ENCODE data around the gene TMEM253. TPM values are rescaled to one million over a fixed set of nuclear protein-coding genes. Genes with fewer than 3 reads are reported as not detected.

The TMEM253 gene
- total RNA-seq, 4 donors from 2014 or later: 0.94 TPM; not detected in 3

DNA sequence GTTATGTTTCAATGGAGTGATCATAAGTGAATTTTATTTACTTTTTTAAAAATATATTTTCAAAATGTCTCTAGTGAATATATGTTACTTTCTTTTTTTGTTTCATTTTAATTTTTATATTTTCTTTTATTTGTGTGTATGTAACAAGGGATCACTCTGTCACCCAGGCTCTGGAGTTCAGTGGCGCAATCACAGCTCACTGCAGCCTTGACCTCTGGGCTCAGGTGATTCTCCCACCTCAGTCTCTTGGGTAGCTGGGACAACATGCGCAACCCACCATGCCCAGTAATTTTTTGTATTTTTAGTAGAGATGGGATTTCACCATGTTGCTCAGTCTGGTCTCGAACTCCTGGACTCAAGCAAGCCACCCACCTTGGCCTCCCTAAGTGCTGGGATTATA is 18.1 kb downstream of the TMEM253 start:
- TF ChIP-seq POLR2A (IDR thresholded peaks at IDR 0.05): no peak
- TF ChIP-seq, protein P1, sequence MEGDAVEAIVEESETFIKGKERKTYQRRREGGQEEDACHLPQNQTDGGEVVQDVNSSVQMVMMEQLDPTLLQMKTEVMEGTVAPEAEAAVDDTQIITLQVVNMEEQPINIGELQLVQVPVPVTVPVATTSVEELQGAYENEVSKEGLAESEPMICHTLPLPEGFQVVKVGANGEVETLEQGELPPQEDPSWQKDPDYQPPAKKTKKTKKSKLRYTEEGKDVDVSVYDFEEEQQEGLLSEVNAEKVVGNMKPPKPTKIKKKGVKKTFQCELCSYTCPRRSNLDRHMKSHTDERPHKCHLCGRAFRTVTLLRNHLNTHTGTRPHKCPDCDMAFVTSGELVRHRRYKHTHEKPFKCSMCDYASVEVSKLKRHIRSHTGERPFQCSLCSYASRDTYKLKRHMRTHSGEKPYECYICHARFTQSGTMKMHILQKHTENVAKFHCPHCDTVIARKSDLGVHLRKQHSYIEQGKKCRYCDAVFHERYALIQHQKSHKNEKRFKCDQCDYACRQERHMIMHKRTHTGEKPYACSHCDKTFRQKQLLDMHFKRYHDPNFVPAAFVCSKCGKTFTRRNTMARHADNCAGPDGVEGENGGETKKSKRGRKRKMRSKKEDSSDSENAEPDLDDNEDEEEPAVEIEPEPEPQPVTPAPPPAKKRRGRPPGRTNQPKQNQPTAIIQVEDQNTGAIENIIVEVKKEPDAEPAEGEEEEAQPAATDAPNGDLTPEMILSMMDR (IDR thresholded peaks at IDR 0.05): no peak
- no peak for TF ChIP-seq POLR2AphosphoS5 (IDR thresholded peaks at IDR 0.05)
- TF ChIP-seq EP300 (IDR thresholded peaks at IDR 0.05): no peak
- Histone ChIP-seq H3K9me3 (no peaks in the 10 kb centered on the region), H3K4me3 (no peak overlapping the region), H3K27ac (no peak overlapping the region), H3K4me1 (no peaks in the 10 kb centered on the region), H3K36me3 (no peaks in the 10 kb centered on the region), H3K27me3 (no peaks in the 10 kb centered on the region)
- 94 to 97% methylated on average over 3 of the region's 3 CpGs for WGBS, 2 donors (ENCODE audit: low coverage in 1 of 2)
- ATAC-seq: no peak

DNA sequence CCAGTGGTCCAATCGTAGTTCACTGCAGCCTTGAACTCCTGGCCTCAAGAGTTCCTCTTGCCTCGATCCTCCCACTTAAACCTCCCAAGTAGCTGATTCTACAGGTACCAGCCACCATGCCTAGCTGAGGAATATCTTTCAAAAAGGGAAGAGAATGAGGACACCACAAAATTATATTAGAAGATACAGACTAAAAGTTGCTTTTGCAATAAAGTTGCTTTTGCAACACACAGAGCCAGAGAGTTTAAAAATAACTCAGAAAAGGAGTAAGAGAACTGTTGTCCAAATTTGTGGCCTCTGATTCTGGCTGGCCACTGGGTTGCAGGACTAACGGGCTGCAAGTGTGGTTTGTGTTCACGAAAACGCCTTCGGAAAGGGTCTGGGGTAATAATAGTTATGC is 19.8 kb downstream of the TMEM253 start:
- ATAC-seq: no peak
- 69 to 81% methylated on average over 6 of the region's 6 CpGs for WGBS, 2 donors (ENCODE audit: low coverage in 1 of 2)

DNA sequence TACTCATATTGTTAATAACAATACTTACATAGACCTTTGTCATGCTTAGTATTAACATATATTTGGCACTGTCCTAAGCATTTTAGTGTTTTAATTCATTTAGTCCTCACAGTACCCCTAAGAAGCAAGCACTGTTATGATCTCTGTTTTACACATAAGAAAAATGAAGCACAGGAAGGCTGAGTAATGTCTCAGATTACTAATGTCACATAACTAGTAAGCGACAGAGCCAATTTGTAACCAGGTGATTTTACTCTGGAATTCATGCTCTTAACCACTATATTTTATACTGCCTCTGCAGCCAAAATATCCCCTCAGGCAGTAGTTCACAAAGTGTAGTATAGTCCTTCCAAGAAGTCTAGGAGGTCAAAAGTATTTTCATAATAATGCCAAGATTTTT is 20.3 kb downstream of the TMEM253 start:
- no peak for ATAC-seq
- Histone ChIP-seq H3K4me1 (no peaks in the 10 kb centered on the region), H3K27ac (no peak overlapping the region), H3K9me3 (no peaks in the 10 kb centered on the region), H3K36me3 (no peaks in the 10 kb centered on the region), H3K4me3 (no peak overlapping the region), H3K27me3 (no peaks in the 10 kb centered on the region)
- TF ChIP-seq, protein P1 (IDR thresholded peaks at IDR 0.05): no peak
- TF ChIP-seq POLR2AphosphoS5 (IDR thresholded peaks at IDR 0.05) (no peak), EP300 (IDR thresholded peaks at IDR 0.05) (no peak), POLR2A (IDR thresholded peaks at IDR 0.05) (no peak)
- 14 to 42% methylated on average over 1 of the region's 1 CpG for WGBS, 2 donors (ENCODE audit: low coverage in 1 of 2)

More for the DNA sequence above, 19.8 kb downstream of the TMEM253 start:
- no peaks in the 10 kb centered on the region for H3K36me3 ChIP-seq
- TF ChIP-seq EP300 (IDR thresholded peaks at IDR 0.05): no peak
- TF ChIP-seq, protein P1 (IDR thresholded peaks at IDR 0.05): no peak
- no peak for TF ChIP-seq POLR2A (IDR thresholded peaks at IDR 0.05)
- no peak for TF ChIP-seq POLR2AphosphoS5 (IDR thresholded peaks at IDR 0.05)
- no peaks in the 10 kb centered on the region for H3K4me1 ChIP-seq
- no peak overlapping the region for H3K27ac ChIP-seq
- H3K9me3 ChIP-seq: no peaks in the 10 kb centered on the region
- H3K27me3 ChIP-seq: no peaks in the 10 kb centered on the region
- no peak overlapping the region for H3K4me3 ChIP-seq

- 50 to 80% methylated on average over 1 of the region's 1 CpG for WGBS, 2 donors (ENCODE audit: low coverage in 1 of 2)
- Histone ChIP-seq H3K4me1 (no peaks in the 10 kb centered on the region), H3K9me3 (no peaks in the 10 kb centered on the region), H3K27ac (no peak overlapping the region), H3K36me3 (no peaks in the 10 kb centered on the region), H3K27me3 (no peaks in the 10 kb centered on the region), H3K4me3 (no peak overlapping the region)
- ATAC-seq: no peak
- TF ChIP-seq POLR2AphosphoS5 (IDR thresholded peaks at IDR 0.05) (no peak), POLR2A (IDR thresholded peaks at IDR 0.05) (no peak), EP300 (IDR thresholded peaks at IDR 0.05) (no peak)
- TF ChIP-seq, protein P1 (IDR thresholded peaks at IDR 0.05): no peak
Measured at GRCh38 chr14:21123429-21123828, 22.6 kb downstream of the TMEM253 start.

DNA sequence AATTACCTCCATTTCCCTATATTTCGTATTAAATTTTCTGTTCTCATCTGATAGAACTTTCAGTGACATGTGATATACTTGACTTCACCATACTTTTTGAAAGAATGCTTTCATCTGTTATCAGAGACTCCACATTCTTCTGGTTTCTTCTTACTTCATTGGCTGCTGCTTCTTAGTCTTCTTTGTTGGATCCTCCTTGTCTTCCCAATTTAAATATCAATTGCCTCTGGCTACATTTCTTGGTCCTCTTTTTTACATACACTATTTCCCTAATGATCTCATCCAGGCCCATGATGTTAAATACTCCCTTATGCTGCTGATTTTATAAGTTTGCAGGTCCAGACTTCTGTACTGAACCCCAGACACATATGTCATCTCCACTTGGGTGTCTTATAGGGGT is 33.0 kb downstream of the TMEM253 start:
- Histone ChIP-seq H3K27ac (no peak overlapping the region), H3K4me1 (no peaks in the 10 kb centered on the region), H3K36me3 (no peaks in the 10 kb centered on the region), H3K27me3 (no peaks in the 10 kb centered on the region), H3K9me3 (no peaks in the 10 kb centered on the region), H3K4me3 (no peak overlapping the region)
- WGBS, 2 donors (ENCODE audit: low coverage in 1 of 2): 50 to 68% methylated on average over 1 of the region's 1 CpG
- no peak for ATAC-seq
- TF ChIP-seq POLR2A (IDR thresholded peaks at IDR 0.05): no peak
- no peak for TF ChIP-seq POLR2AphosphoS5 (IDR thresholded peaks at IDR 0.05)
- TF ChIP-seq, protein P1 (IDR thresholded peaks at IDR 0.05): no peak
- TF ChIP-seq EP300 (IDR thresholded peaks at IDR 0.05): no peak
